RKO (cell line): Measurements from ENCODE around the gene MEGF6.

Experiments
- DNase-seq: peaks from one replicate; pipeline ENCODE4 v3.0.0-alpha.2; 2016; ENCODE audit warnings: low spot score

The MEGF6 gene

GRCh38 chr1:3645666-3646355 is 34.5 kb upstream of the MEGF6 start:
- DNase-seq: no peak

DNA sequence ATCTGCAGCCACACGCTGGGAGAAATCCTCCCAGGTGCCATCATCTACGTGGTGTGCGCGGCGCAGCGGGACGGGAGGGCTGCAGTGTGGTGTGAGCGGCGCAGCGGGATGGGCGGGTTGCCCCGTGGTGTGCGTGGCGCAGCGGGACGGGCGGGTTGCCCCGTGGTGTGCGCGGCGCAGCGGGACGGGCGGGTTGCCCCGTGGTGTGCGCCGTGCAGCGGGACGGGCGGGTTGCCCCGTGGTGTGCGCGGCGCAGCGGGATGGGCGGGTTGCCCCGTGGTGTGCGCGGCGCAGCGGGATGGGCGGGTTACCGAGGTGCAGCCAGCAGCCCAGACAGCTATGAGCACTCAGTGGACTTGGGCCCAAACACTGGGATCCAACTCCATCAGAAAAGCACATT is 33.9 kb upstream of the MEGF6 start:
- no peak for DNase-seq

DNA sequence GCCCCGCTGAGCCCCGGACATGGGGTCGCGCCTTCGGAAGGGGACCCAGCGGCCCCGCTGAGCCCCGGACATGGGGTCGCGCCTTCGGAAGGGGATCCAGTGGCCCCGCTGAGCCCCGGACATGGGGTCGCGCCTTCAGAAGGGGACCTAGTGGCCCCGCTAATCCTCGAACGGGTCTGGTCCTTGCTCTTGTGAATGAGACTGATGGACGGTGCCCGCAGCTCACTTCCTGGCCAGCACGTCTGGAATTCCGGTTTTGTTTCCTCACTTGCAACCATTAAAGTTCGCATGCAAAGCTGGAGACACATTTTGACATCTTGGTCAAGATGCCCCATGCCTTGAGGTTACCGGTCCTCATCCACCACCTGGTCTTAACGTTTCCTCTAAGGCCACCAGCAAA is 33.0 kb upstream of the MEGF6 start:
- no peak for DNase-seq

DNA sequence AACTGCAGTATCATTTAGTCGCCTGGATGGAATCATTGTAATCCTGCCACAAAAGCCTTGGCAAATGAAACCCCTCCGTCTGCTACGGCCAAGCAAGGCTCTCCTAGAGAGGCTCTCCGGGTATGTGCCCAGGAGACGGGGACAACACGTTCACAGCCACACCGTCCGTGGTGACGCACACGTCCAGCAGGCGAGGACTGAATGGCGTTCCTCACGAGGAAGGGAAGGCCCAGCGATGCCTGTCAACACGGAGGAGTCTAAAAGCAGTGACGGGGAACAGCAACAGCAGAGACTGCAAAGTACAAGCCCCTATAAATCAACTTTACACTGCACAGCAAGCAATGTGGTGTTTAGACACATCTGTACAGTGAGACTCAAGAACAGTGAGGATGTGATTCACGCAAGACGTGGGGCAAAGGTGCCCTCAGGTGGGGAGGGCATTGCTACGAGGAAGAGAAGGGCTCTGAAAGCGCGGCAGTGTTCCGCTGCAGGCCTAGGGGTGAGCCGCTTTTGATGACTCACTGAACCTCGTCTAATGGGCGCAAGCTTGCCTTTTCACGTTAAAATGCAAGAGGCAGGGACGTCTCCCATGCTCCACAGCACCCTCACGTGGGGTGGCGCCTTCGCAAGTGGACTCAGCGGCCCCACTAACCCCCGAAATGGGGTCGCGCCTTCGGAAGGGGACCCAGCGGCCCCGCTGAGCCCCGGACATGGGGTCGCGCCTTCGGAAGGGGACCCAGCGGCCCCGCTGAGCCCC is 31.8 kb upstream of the MEGF6 start:
- no peak for DNase-seq

DNA sequence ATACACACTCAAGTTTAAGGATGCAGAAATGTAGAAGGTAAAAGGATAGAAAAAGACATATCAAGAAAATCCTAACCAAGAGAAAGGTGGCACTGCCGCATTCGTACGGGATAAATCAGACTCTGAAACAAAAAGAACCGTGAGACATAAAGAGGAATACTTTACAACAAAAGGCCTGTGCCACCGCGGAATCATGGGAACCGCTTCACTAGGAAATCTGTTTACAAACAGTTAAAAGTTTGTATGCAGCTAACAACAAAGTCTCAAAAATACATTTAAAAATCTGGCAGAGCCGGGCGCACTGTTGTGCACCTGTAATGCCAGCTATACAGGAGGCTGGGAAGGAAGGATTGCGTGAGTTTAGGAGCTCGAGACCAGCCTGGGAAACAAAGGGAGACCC is 30.5 kb upstream of the MEGF6 start:
- no peak for DNase-seq

- DNase-seq: no peak
Observed at GRCh38 chr1:3641046-3641760, 29.9 kb upstream of the MEGF6 start.

DNA sequence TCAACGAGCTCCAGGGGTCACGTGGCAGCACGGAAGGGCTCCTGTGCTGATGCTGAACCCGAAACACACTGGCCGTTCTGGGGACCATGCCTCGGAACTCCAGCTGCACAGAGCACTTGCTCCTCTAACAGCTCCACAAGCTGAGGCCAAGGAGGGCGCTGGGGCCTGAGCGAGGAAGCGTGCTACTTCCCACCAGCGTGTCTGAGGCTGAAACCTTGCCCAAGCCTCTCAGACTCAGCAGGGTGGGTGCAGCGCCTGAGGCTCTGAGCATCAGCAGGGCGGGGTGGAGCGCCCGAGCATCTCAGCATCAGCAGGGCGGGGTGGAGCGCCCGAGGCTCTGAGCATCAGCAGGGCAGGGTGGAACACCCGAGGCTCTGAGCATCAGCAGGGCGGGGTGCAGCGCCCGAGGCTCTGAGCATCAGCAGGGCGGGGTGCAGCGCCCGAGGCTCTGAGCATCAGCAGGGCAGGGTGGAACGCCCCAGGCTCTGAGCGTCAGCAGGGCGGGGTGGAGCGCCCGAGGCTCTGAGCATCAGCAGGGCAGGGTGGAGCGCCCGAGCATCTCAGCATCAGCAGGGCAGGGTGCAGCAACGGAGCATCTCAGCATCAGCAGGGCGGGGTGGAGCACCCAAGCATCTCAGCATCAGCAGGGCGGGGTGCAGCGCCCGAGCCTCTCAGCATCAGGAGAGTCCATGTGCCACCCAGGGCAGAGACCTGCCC is 29.0 kb upstream of the MEGF6 start:
- no peak for DNase-seq

DNA sequence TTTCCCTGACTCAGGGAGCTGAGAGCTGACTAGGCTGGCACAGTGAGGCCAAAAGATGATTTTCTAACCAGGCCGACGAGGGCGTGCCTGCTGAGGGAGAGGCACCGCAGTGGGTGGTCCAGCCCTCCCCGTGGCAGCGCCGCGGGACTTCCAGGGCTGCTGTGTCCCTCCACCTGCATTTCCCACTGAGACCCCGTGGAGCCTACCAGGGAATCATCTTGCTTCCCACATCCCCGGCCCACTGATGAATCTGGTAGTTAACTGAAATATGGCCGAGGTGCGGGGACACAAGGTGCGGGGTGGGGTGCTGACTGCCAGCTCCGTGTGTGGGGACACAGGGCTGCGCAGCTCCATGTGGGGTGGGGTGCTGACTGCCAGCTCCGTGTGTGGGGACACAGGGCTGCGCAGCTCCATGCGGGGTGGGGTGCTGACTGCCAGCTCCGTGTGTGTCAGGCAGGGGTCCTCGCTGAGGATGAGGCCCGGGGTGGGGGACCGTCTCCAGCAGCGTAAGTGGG is 28.1 kb upstream of the MEGF6 start:
- no peak for DNase-seq

- no peak for DNase-seq
Observed at GRCh38 chr1:3638676-3639075, 27.4 kb upstream of the MEGF6 start.

GRCh38 chr1:3638027-3638426 is 26.7 kb upstream of the MEGF6 start:
- no peak for DNase-seq

DNA sequence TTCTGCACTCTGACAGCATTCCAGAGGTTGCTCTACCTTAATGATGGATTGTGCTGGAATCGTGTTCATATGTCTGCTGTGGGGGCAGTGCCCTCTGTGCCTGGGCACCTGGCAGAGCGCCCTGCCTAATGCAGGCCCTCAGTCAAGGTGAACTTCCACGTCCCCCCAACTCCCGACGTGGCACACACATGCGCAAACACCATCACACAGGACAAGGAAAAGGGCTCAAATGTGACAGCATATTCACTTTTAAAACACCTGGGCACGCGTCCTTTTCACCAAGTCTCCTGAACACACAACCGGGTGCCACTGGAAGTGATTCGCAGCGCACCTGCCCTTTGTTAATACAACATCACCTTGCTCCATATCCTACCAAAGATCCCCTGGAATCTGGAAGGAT is 25.2 kb upstream of the MEGF6 start:
- DNase-seq: no peak

DNA sequence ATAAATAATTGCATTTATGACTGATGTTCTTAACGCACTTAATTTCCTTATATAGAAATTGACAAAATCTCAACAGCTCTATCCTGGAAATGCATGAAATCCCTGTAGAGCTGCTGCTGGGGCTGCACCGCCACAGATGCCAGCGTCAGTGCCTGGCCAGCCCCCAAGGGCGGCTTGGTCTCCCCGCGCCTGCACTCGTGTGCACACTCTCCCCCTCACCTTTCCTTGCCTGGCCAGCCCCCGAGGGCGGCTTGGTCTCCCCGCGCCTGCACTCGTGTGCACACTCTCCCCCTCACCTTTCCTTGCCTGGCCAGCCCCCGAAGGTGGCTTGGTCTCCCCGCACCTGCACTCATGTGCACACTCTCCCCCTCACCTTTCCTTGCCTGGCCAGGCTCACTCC is 24.8 kb upstream of the MEGF6 start:
- no peak for DNase-seq

- no peak for DNase-seq
Observed at GRCh38 chr1:3634059-3634800, 22.9 kb upstream of the MEGF6 start.

GRCh38 chr1:3633344-3634058 is 22.2 kb upstream of the MEGF6 start:
- DNase-seq: no peak

GRCh38 chr1:3632716-3633343 is 21.5 kb upstream of the MEGF6 start:
- DNase-seq: no peak

DNA sequence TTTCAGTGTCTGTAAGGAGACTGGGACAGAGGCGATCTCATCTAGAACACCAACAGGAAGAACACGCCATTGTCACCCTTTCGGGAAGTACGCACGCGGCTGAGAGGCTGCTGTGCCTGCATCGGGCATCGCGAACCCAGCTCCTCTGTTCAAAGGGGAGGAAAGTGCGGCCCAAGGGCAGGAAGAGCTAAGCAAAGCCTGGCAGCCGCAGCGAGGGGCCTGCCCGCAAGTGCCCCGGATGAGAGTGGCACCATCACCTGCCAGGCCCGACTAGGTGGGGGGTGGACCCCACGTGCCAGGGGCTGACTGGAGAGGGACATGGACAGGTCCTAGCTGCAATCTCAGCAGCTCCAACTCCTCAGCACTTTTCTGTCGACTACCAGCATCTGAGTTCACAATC is 21.0 kb upstream of the MEGF6 start:
- no peak for DNase-seq

DNA sequence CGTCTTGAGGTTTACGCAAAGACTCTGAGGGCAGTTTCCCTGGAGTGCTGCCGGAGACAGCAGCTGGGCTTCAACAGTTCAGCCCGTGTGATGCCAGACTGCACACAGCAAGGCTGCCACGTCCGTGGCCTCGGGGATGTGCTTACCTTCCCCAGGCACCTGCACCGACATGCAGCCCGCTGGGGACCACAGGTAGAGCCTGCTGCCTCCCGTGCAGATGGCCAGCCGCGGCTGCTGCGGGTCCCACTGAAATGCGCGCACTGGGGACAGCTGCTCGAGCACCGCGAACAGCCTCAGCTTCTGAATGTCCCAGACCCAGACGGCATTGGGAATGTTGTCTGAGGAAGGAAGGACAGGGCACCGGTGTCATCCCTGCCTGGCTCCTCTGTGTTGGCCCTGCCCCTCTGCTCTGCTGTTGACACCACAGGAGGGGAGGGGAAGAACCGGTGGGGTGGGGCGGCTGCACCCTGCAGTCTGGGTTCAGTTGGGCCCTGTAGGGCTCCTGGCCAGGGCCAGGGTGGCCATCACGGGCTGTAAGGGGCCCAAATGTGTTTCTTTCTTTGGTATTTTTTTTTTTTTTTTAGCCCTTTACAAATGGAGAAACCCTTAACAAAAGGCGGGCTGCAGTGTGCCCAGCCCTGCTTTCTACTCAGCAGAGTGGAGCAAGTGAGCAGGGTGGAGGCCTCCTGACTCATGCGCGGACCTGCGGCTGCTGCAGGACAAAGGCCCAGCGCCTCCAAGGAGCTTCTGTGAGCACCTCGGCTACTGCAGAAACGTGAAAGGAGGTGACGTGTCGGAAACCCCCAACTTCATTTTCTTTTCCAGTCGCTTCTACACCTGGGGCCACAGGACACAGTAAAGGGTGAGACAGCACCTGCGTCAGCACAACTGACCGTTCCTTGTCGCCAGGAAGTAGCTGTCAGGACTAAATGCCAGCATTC is 20.3 kb upstream of the MEGF6 start:
- DNase-seq: no peak

GRCh38 chr1:3630914-3631313 is 19.6 kb upstream of the MEGF6 start:
- DNase-seq: no peak

- DNase-seq: no peak
Observed at GRCh38 chr1:3630161-3630611, 18.9 kb upstream of the MEGF6 start.
